Prostate gland (tissue), 2 donors: Measurements from ENCODE around the gene ZNF761.

ENCODE experiments used
- CTCF ChIP-seq, 4 experiments: fragments of 200-600 bp in 2 of 4; fragments of 450-650 bp in 2 of 4; sonication (generic) in 2 of 4; IDR thresholded peaks; 1 replicate in 3 of 4; 2 replicates in 1 of 4; pipeline ENCODE4 v1.5.1; 2016 to 2019; ENCODE audit warnings: antibody characterized with exemption in 4 of 4, mild to moderate bottlenecking in 2 of 4, moderate library complexity in 2 of 4
- POLR2AphosphoS5 ChIP-seq: sonication (generic); formaldehyde crosslinking; IDR thresholded peaks from one replicate; pipeline ENCODE4 v1.6.1; 2017; ENCODE audit warnings: antibody characterized with exemption

GRCh38 chr19:53462861-53463260 lies 31.1 kb downstream of the ZNF761 start:
- no peak for TF ChIP-seq CTCF (IDR thresholded peaks at IDR 0.05)
- TF ChIP-seq POLR2AphosphoS5 = no peak
